ENCODE results near the gene TM2D3. TPM values are rescaled to one million over a fixed set of nuclear protein-coding genes. Genes with fewer than 3 reads are reported as not detected.

TM2D3 gene
- total RNA-seq (2014; rRNA removed): 37.5 and 39.9 TPM in 2 replicates
- polyA plus RNA-seq (2012): 33.8 TPM

DNA sequence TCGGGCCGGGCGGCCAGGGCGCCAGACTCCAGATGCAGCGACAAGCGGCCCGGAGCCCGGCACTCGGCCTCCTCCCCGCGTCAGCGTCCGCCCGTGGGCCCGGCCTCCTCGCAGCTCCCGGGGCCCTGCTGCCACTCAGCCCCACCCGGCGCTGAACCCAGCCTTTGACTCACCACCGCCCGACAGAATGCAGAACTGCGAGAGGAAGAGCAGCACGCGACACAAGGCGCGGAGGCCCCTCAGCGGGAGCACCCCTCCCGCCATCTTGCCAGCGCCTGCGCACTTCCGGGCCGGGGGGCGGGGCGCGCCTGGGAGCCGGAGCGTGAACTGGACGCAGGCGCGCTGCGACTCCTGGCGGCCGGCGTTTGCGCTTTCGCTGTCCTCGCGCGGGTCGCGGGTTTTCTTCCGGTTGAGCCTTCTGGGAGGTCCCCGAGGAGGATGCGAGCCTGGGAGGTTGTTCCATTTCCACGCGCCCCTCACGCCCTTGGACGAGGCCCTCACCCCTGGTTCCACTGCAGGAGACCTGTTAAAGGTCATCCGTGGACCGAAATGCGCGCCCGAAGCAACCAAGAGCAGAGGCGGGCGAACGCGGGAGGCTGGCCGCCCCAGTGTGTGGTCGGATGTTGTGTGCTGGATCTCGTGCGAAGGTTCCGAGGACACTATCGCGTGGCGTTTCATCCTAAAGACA lies at the start of gene TM2D3:
TM2D3 (minus strand) TSS at position 284 of the 688 bp plus-strand sequence; CDS start at position 264, 20 bp downstream.
- peak; percentile 89 for DNase-seq (ENCODE audit: low read depth)

DNA sequence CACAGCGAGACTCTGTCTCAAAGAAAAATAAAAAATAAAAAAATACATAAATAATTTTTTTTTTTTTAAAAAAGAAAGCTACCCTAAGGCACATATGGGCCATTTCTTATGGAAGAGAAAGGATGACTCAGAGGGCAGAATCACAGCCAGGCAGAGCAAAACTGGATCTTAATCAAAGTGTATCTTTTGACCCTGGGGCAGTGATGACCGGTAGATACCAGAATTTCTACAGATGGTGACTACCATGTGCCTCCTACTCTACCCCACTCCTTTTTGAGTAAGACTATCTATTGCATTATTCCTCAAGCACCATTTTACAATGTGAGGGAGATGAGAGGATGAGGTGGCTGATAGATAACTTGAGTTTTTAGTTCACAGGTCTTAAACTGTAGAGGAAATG lies 46.1 kb upstream of the TM2D3 start:
- no peak for DNase-seq (ENCODE audit: low read depth)

DNA sequence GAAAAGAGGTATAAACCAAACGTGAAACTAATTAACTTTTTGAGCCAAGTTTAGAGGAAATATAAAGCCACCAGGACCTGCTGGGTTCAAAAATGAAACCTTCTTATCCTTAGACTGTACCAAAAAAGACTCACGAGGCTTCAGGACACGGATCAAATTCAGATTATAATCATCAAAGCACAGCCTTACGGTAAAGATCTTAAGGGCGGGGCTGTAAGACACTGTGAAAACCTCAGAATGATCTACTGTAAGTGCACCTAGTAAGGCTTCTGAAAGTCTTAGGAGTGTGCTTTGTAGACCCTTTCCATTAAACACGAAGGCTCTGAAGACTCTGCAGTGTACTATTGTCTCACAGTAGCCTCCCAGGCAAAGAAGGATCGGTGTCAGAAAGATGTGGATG lies 45.3 kb upstream of the TM2D3 start:
- no peak for DNase-seq (ENCODE audit: low read depth)

- no peak for DNase-seq (ENCODE audit: low read depth)
Observed at GRCh38 chr15:101696829-101697228, 44.6 kb upstream of the TM2D3 start.

GRCh38 chr15:101694261-101694660 lies 42.1 kb upstream of the TM2D3 start:
- DNase-seq (ENCODE audit: low read depth): no peak

DNA sequence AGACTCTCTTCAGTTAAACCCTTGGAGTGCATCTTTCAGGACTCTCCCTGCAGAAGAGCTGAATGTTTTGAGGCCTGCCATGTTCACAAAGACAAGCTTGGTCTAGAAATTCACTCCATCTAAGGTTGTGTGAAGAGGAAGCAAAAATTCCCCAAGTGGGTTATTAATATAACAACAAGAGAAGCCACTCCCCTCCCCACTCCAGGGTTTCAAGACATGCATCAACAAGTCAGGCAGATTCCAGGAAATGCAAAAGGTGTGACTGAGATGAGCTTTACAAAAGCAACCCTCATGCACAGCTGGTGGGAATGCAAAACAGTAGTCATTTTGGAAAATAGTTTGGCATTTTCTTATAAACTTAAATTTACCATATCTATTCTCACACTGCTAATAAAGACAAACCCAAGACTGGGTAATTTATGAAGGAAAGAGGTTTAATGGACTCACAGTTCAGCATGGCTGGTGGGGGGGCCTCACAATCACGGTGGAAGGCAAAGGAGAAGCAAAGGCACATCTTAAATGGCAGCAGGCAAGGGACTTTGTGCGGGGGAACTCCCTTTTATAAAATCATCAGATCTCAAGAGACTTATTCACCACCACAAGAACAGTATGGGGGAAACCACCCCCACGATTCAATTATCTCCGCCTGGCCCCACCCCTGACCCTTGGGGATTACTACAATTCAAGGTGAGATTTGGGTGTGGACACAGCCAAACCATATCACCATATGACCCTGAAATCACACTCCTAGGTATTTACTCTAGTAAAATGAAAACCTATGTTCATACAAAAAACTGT lies 40.8 kb upstream of the TM2D3 start:
- no peak for DNase-seq (ENCODE audit: low read depth)

DNA sequence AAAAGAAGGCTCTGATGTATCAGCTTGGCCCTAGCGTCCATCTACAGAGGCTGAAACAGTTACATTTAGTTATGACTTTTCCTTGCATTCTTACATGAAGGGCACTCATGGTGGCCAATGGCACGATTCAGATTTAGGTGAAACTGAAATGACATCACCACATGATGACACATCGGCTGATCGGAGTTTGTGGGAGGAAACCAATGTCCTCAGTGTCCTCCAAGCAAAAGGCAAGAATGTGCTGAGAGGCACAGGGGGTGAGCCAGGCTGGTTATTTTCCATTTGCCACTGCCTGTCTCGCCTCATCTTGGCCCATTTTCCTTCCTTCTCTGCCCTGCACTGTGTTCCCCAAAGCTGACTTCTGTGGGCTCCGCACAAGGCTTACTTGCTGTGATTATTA lies 37.7 kb upstream of the TM2D3 start:
- DNase-seq (ENCODE audit: low read depth): peak; percentile 62

- no peak for DNase-seq (ENCODE audit: low read depth)
Observed at GRCh38 chr15:101686718-101687117, 34.5 kb upstream of the TM2D3 start.

DNA sequence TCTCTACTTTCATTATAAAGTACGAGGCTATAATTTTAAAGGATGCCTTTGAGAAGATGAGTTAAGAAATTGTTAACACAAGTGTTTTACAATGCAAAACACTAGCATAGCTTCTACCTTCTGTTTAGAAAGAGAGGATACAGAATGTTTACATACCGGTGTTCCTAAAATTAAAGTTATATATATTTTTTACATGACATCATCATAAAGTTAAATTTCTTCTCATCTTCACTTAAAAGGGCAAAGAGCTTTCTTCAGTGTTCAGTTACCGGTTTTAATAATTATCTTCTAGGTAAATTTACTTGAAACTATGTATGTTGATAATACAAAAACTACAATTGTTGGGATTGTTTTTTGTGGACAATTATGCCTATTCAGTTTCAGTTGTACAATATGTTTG lies 32.7 kb upstream of the TM2D3 start:
- no peak for DNase-seq (ENCODE audit: low read depth)

DNA sequence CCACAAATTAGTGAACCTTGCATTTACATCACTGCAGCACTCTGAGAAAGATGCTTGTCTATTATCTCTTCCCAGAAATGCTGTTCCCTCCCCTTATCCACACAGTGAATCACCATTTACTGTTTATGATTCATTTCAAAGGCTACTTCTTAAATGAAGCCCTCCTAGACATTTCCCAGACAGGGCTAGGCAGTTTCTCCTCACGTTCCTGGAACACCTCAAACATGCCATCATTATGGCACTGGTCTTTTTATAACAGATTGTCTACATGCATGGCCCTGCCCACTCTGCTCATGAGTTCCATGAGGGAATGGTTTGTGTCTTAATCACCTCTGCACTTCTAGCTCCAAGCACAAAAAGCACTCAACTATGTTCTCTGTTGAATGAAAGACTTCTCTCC lies 32.2 kb upstream of the TM2D3 start:
- DNase-seq (ENCODE audit: low read depth): peak; percentile 49

GRCh38 chr15:101679806-101680205 lies 27.6 kb upstream of the TM2D3 start:
- no peak for DNase-seq (ENCODE audit: low read depth)

GRCh38 chr15:101676921-101677329 lies 24.7 kb upstream of the TM2D3 start:
- DNase-seq (ENCODE audit: low read depth): peak; percentile 9

- DNase-seq (ENCODE audit: low read depth): peak; percentile 75
Observed at GRCh38 chr15:101675796-101676582, 23.8 kb upstream of the TM2D3 start.

GRCh38 chr15:101675015-101675414 lies 22.8 kb upstream of the TM2D3 start:
- DNase-seq (ENCODE audit: low read depth): peak; percentile 79

DNA sequence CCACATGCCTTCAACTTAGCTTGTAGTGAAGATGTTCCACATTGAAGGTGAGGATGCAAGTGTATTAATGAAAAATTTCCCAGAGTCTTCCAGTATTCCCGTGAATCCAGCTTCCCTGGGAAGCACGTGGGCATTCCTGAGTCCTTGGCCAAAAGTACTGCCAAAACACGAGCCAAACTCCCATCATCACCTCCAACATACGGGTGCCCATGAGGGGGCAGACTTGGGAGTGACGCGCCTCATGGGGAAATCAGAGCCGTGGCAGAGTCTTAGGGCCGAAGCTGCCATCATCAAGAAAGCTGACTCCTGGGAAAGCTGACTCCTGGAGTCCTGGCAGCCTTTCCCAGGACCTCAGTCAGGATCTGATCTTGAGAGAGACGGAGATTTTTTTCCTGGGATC lies 20.1 kb upstream of the TM2D3 start:
- DNase-seq (ENCODE audit: low read depth): no peak

DNA sequence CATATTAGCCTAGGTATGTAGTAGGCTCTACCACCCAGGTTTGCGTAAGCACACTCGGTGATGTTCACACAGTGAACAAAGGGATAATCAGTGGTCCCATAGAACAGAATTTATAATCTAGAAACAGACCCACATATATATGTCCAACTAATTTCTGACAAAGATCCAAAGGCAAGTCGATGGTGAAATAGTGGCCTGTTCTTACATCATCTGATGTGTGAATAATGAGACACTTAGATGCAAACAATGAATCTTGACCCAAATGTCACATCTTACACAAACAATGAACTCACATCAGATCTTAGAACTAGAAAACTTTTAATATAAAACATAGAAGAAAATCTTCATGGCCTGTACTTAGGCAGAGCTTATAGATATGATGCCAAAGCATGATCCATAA lies 17.6 kb upstream of the TM2D3 start:
- no peak for DNase-seq (ENCODE audit: low read depth)

DNA sequence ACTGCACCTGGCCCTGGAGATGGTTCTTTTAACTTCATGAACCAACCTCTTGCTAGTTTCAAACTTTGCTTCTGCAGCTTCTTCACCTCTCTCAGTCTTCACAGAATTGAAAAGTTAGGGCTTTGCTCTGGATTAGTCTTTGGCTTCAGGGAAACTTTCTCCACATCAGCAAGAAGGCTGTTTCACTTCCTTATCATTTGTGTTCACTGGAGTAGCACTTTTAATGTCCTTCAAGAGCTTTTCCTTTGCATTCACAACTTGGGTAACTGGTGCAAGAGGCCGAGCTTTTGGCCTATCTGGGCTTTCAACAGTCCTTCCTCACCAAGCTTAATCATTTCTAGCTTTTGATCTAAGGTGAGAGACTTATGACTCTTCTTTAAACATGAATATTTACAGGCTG lies 15.7 kb upstream of the TM2D3 start:
- no peak for DNase-seq (ENCODE audit: low read depth)

GRCh38 chr15:101664303-101664913 lies 12.2 kb upstream of the TM2D3 start:
- peak; percentile 19 for DNase-seq (ENCODE audit: low read depth)

DNA sequence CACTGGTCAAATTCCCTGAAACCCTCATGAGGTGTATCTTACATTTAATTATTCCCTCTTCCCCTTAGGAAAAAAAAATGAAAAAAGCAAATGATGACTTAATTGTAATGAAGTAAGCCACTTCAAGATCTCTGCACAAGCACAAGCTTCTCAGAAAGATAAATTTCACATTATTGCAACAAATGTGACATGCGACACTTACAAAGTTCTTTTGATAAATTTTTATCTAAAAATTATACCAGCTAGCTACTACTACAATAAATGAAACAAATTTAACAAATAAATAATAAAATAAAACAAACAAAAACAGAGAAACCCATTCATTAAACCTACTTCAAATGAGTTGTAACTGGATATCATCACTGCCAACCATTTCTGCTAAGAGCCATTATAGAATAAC lies 10.0 kb upstream of the TM2D3 start:
- DNase-seq (ENCODE audit: low read depth): no peak

DNA sequence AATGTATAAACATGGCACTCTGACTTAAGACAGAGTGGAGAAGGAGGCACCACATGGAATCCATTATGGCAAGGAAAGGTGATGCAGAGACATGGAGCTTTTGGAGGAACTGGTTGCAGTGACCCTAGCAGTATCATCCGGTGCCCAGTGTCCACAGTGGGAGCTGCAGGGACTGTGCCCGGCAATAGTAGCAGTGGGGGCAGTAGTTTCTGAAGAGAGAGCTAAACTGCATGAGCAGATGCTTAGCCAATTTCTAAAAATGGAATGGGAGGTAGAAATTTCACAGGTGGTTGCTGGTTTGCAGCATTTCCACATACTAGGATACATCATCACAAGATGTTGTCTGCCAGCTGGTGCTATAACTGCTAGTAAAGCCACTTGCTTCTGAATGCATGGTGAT lies 7.8 kb upstream of the TM2D3 start:
- DNase-seq (ENCODE audit: low read depth): no peak

GRCh38 chr15:101657968-101658784 lies 6.0 kb upstream of the TM2D3 start:
- DNase-seq (ENCODE audit: low read depth): no peak

All from LHCN-M2 (cell line).